Left forelimb (tissue), 1 donor: ENCODE results near the gene FERMT1.
"Not testable (repeated sequence)": the region's sequence is repeated elsewhere in the genome, so short reads cannot be mapped to it uniquely, and the experiment has no call there.

ENCODE experiments used
- DNase-seq: peaks from one replicate; pipeline ENCODE4 v3.0.0-alpha.2; 2018; ENCODE audit warnings: low spot score

Gene FERMT1

DNA sequence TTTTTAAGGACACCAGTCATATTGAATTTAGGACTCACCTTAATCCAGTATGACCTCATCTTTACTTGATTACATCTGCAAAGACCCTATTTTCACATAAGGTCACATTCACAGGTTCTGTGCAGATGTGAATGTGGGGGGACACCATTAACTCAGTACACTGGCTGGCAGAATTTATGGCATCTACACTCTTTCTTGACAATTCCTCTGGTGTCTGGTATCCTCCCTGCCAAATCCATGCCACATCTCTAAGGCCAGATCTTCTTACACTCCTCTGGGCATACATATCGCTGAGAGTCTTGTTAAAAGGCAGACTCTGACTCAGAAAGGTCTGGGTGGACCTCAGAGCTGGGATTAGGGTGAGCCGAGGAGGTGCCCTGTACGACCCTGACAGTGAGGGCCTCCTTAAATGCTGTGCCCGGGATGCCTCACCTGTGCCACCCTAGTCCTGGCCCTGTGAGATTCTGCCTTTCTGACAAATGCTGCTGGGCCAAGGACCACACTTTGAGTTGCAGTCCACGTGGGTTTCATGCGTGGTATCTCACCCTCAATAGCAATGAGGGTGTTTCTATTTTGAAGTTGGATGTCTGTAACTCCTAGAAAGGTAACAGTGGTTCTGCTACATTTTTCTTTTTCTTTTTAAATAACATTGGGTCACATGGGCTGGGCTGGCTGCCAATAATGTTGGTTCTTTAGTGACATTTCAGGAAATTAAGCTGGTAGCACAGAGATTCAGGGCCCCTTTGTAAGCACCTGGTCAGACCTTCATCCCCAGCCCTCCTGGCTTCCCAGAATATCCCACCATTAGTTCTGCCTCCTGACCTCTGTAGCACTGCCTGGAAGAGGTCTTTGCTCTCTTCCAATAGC is 51.8 kb downstream of the FERMT1 start:
- no peak for DNase-seq

DNA sequence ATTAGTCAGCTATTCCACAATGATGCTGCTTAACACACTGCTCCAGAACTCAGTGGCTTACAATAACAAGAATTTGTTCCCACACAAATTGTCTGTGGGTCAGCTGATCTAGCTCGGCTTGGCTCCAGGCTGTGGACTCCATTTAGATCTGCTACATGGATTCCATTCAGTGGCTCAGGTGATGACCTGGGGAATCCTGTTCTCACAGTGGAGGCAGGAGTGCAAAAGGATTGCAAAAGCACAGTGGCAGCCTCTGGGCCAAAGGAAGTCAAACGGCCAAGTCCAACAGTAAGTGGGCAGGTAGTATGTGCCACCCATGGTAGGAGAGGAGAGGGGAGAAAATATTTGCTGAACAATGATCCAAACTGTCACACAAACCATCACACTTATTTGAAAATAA is 53.2 kb downstream of the FERMT1 start:
- DNase-seq: no peak

DNA sequence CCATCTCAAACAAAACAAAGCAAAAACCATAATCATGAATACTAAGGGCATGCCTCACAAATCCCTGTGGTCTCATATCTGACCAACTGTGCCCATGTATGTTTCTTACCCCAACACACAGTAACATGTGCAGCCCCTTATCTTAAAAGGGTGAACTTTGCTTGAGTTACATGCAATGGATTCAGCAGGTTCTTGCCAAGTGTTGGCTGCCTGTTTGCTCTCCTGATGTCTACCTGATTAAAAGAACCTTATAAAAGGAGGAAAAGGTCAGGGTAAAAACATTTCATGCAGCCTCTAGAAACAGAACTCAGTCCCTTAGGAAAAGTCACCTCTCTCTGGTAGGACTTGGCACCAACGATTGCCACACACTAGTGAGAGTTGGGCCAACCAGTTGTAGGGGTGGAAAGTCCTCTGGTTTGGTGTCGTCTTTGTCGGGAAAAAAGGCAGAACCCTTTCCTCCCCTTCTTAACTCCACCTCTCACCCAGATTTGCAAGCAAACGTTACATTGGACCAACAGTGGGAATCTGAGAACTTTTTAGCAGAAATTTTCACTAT is 55.0 kb downstream of the FERMT1 start:
- no peak for DNase-seq

DNA sequence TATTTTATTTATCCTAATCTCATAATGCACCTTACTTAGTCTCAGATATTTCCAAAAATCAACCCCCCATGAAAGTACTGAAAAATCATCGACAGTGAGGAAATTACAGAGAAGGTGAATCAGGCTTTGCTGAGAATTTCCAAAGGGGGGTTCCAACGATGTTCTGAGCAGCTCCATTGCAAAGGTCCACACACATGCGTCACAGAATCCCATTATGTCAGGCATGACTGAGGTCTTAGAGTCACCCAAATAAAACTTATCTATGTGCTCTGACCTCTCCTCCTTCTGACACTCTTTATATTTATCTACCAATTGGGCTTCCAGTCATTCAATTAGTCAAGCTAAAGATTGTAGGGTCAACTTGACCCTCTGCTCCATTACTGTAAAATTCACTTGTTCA is 56.2 kb downstream of the FERMT1 start:
- DNase-seq: no peak

DNA sequence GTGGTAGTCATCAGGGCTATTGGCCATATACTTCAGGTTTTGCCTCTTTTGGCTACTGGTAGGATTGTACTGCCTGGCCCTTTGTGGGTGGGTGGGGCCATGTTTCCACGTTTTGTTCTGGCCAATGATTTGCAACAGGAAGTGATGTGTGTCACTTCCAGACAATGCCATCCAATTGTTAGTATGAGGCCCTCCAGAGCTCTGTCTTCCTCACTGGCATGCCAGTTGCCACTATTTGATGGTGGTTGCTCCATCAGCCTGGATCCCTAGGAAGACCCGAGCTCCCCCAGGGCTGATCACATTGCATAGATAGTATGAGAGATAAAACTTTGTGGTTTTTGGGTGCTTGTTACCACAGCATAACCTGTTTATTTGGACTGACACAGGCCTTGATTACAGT is 61.3 kb downstream of the FERMT1 start:
- DNase-seq: no peak

DNA sequence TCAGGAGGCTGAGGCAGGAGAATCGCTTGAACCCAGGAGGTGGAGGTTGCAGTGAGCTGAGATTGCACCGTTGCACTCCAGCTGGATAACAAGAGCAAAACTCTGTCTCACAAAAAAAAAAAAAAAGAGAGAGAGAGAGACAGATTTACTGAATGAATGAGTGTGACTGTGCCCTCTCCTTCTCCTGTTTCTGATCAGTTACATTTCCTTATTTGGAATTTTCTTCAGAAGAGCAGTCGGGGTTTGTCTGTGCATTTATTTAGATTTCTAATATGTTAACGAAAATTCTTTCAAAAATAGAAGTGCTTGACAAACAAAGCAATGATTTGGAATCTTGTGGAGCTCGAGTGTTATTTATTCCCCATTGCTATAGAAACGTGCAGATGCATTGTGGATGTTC is 62.6 kb downstream of the FERMT1 start:
- no peak for DNase-seq

DNA sequence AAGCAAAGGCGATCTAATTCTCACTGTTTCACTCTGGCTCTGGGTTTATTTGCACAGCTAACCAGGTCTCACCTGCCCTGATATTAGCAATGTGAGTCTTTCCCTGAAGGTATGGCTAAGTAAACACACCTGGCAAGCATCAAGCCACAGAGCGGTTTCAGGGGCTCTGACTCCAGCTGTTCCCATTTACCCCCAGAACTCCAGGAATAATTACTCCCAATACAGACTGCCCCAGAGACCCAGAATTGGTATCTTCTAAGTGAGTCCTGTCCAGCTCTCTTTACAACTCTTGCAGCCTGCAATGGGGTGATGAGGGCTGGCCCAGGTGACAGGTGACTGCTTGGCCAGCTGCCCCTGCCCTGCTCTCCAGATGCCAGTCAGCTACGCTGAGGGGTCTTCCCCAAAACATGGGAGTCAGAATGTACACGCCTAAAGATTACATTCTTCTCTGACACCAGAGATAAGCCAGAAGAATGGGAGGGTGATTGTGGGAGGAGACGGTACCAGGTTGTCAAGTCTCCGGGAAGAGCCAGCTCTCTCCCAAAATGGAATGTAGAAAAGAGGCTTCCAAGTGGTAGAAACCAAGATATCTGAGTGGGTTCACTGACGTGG is 64.0 kb downstream of the FERMT1 start:
- DNase-seq: no peak

DNA sequence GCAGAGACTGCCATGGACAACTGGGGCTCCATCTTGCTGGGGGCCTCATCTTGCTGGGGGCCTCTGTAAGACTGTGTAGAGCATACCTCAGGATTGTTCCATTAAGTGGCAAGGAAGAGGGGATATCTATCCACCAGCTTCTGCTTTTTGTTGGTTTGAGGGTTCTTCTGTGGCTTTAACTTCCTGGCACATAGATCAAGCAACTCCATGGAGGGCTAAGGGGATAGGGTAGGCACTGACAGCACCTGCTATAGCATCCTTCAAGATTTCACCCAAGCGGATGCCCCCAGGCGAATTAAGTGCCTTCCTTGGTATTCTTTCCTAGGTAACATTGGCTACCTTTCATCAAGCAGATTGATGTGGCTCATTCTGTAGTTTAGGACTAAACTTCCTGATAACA is 65.1 kb downstream of the FERMT1 start:
- DNase-seq: no peak

DNA sequence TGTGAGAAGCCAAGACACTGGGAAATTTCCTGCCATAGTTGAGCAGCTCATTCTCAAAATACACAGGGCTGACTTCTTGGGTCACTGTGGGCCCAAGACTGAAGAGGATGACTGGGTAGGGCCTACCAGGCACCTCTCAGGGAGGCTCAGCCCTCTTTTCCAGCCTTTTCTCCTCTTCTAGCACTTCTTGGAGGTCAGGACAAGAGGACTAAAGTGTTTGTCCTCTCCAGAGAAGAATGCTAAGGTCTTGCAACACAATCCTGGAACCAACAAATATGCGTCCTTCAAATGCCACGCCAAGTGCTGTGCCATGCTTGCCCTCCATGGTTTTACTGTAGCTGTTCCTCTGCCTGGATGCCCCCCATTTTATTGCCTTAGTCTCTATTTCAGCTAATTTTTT is 65.7 kb downstream of the FERMT1 start:
- DNase-seq: no peak

DNA sequence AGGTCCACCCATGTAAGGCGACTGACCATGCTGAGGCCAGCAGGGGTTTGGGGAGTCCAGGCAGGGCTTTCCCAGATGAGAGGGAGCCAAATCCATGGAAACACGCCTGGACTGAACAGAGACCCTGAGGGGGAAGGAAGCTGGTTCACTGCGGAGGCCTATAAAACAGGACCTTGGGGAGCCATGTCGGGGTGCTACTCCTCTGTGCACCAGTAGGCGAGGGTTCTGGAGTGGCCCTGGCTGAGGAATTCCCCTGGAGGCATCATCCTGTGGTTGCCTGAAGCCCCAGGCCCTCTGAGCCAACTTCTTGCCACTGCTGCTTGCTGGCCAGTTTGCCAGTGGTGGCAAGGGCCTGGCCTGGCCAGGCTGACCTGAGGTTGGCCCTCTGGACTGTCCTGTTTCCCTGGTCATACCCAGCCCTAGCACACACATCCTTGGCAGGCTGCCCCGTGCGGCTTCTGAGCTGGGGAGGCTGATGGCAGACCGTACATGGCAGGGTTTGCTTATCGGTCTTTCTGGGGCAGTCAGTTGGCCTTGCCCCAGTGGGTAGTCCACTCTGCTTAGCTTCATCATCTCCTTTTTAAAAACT is 66.8 kb downstream of the FERMT1 start:
- no peak for DNase-seq

DNA sequence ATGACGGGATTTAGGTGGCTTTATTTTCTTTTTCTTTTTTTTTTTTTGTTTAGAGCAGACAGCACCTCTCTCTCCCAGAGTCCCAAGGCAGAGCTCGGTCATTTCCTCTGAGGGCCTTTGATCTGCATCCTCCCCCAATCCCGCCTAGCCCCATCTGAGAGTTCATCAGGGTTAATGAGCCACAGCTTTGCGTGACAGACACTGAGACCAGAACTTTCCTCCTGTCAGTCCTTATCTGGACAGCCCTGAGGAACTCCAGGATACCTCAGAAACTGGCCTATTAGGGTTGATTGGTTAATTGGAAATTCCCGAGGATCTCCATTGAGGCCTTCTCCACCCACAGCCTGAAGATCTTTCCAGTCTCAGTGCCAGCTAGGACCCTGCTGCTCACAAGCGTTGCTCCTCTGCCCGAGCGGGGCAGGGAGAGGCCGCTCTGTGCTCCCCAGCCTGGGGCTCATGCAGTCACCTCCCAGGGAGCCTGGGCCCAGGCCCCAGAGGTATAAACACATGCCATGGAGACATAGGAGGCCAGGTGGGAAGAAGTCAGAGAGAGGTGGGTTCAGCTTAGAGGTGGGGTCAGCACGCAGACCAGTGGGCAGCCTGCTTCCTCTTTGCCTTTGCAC is 67.6 kb downstream of the FERMT1 start:
- DNase-seq: no peak

DNA sequence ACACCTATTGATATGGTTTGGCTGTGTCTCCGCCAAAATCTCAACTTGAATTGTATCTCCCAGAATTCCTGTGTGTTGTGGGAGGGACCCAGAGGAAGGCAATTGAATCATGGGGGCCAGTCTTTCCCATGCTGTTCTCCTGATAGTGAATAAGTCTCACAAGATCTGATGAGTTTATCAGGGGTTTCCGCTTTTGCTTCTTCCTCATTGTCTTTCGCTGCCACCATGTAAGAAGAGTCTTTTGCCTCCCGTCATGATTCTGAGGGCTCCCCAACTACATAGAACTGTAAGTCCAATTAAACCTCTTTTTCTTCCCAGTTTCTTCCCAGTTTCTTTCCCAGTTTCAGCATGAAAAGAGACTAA is 68.2 kb downstream of the FERMT1 start:
- DNase-seq: not testable (repeated sequence)

DNA sequence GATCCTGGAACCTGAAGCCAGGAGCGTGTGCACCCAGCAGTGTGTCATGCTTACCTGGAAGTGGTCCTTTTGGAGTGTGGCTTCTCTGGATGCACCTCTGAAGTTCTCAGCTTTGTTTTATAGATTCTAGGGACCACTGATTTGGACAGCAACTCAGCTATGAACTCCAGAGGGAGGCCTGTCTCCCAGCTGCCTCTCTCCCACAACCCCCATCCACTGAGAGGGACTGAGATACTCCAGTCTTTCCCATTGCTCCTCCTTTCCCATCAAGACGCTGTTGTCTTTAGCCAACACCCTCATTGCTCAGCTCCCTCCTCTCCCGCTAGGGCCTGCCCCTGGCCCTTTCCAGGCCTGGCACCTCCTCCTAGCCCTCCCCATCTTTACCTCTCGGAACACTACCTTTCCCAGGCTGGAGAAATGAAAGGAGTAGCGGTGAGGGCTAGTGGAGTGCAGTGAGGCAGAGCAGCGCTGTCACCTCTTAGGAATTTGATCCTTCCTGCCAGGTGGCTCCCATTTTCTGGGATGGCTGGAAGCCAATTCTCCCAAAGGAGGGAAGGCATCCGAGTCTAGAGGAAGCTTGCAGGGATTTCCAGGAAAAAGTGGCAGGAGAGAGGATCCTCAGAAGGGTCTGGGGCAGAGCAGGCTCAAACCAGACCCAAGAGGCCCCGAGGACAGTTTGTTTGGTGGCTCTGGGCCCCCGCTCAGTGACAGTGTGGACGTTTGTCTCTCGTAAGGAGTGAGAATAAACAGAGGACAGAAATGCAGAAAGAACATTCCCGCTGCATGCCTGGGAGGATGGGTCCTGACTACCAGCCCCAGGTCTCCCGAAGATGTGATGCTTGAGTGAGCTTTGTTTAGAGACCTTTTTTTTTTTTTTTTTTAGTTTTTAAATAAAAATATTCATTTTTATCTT is 68.8 kb downstream of the FERMT1 start, which contains the start of gene LRRN4:
Gene LRRN4, minus strand, starts transcription at position 285 of the 913 bp plus-strand sequence. CDS start 1,261 bp downstream, outside the sequence.
- DNase-seq: no peak

DNA sequence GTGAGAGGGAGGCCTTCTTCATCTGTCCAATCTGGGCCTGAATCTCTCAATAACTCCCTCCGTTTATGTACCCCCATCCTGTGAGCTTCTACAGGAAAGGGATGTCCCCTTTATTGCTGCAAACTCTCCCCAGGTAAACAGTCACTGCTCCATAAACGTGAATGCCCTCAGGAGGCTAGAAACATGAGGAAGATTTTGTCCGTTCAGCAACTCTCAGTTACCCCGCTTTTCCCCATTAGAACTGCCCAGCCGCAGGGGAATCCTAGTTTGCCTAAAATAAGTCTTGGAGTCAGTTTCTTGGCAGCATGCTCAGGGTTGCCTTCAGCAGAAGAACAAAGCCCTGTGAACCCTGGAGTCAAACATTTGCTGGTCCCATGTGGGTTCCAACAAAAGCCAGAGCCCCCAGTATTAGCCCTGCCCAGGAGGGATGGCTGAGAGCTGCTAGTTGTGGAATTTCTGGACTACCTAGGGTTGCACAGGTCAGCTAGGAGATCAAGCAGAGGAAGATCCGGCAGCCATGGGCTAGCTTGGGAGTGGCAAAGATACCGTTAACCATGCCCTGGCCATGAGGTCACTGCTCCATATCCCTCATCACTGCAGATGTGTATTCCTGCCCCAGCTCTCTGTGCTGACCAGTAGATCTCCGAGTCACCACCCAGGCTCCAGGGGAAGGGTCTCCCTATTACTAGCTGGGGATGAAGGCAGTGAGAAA is 69.6 kb downstream of the FERMT1 start:
- DNase-seq: no peak

DNA sequence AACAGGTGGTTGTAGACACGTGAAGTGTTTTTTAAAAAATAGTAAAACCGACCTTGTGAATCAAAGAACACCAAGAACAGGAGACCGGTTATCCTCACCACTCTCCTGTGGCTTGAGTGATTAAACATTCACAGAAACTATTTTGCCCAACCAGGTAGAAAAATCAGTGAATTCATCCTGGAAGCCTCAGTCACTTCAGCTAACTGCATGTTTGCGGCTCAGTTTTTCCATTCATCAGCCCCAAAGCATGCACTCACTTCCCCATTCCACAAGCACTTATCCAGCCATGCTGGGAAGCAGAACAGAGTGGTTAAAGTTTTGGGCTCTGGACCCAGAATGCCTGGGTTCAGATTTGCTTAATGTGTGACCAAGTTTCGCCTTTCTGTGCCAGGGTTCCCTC is 71.3 kb downstream of the FERMT1 start:
- no peak for DNase-seq

DNA sequence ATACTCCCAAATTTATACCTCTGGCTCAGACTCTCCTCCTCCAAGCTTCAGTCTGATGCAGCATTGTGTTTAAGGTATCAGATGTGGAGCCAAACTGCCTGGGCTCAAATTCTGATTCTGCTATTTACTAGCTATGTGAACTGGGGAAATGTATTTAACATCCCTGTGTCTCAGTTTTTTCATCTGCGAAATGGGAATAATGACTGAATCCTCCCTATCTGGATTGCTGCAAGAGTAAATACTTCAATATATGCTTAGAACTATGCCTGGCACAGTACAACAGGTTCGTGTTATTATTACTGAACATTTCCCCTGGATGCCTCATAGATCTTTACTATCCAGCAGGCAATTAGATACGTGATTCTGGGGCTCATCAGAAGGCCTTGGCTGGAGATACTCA is 74.4 kb downstream of the FERMT1 start:
- DNase-seq: no peak

DNA sequence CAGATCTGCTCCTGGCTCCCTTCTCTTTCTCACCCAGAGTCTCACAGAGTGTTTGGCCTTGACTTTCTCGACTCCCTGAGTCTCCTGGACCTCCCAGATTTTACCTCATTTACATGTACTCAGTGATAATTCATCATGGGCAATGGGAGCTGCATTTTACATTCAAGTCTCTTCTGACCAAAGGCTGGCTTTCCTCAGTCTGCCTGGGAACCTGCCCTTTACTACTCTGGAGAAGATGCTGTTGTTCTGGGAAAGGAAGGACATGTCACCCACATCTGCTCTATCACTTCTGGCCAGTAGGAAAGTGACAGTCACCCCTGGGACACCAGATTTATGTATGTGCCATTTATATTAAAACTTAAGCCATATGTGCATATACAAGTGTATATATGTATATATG is 76.4 kb downstream of the FERMT1 start:
- no peak for DNase-seq

DNA sequence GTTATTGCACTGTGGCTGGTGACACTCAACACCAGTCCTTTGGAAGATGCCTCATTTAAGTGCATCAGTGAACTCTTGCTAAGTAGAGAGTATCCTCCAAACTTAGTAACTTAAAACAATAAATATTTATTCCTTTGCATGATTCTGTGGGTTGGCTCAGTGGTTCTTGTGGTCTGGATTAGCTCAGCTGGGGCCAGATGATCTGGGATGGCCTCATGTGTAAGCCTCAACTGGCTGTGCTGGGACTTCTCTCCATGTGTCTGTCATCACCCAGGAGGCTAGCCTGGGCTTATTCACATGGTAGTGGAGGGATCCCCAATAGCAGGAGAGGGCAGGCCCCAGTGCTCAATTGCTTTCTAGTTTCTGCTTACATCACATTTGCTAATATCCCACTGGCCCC is 77.3 kb downstream of the FERMT1 start:
- no peak for DNase-seq

DNA sequence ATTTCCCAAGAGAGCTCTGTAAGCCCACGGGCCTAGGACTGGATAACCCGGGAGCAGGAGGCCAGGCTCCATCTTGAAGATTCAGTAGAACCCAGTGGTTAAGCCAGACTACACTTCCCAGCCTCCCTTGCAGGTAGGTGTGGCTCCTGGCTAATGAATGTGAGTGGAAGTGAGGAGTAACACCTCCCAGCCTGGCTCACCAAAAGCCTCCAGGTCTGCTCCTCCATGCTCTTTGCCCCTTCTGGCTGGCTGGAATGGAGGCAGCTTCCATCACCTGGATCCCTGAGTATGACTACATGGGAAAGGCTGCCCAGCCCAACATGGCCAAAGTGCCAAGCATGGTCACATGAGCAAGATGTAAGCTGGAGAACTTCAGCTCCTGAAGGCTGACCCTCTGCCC is 78.7 kb downstream of the FERMT1 start:
- DNase-seq: no peak

DNA sequence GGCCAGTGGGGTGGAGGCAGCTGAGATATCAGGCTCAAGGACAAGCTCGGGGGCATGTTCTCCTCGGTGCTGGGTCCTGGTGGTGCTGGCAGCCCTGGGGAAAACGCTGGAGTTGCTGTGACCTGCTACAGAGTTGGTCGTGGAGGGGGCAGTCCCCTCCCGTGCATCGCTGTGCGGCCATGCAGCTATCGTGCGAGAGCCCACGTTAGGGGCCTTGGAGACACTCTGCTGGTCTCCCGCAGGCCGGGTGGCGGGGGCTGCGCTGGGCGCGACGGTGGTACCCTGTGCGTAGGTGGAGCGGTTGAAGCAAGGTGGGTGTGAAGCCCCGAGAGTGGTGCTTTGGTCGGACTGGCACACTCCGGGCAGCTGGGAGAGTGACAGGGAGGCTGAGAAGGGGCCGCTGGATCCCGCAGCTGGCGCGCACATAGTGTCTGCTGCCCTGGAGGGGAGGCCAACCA is 81.0 kb downstream of the FERMT1 start:
- no peak for DNase-seq
